Thymus (tissue), 11 donors: Measurements from ENCODE around the gene GNG7. TPM values are rescaled to one million over a fixed set of nuclear protein-coding genes. Genes with fewer than 3 reads are reported as not detected.
"Not testable (repeated sequence)": the region's sequence is repeated elsewhere in the genome, so short reads cannot be mapped to it uniquely, and the experiment has no call there.

Experiments used
- DNase-seq, 9 donors: peaks; one replicate each; pipeline ENCODE4 v3.0.0-alpha.2; 2013; ENCODE audit warnings: low spot score in 9 of 9, low read depth in 6 of 9, missing footprints in 1 of 9
- H3K27ac ChIP-seq, 2 donors: one replicate each; pipeline ENCODE4 v1.5.1; 2013; ENCODE audit warnings: control low read depth in 1 of 2, low read depth in 1 of 2, low read length in 1 of 2, mild to moderate bottlenecking in 1 of 2, moderate library complexity in 1 of 2
- H3K27me3 ChIP-seq, 2 donors: one replicate each; pipeline ENCODE4 v1.5.1; 2013; ENCODE audit warnings: low read length in 1 of 2; ENCODE audit not compliant: control insufficient read depth in 2 of 2, insufficient read depth in 1 of 2
- H3K36me3 ChIP-seq, 2 donors: one replicate each; pipeline ENCODE4 v1.5.1; 2013; ENCODE audit warnings: low read length in 1 of 2, mild to moderate bottlenecking in 1 of 2, moderate library complexity in 1 of 2; ENCODE audit not compliant: control insufficient read depth in 2 of 2, insufficient read depth in 2 of 2
- H3K4me1 ChIP-seq, 2 donors: one replicate each; pipeline ENCODE4 v1.5.1; 2013; ENCODE audit warnings: low read length in 2 of 2; ENCODE audit not compliant: control insufficient read depth in 2 of 2, insufficient read depth in 2 of 2
- H3K4me3 ChIP-seq, 2 donors: one replicate each; pipeline ENCODE4 v1.5.1; 2013; ENCODE audit warnings: low read length in 2 of 2, control low read depth in 1 of 2, mild to moderate bottlenecking in 1 of 2
- H3K9me3 ChIP-seq, 2 donors: one replicate each; pipeline ENCODE4 v1.5.1; 2013; ENCODE audit warnings: low read length in 1 of 2, mild to moderate bottlenecking in 1 of 2; ENCODE audit not compliant: control insufficient read depth in 2 of 2, insufficient read depth in 1 of 2
- WGBS: extraction: QIAGEN DNeasy Blood & Tissue Kit; methylation state at CpG from one replicate; pipeline ENCODE4 v1.1.7; 2013; 5-methylcytosine and 5-hydroxymethylcytosine counted together
- polyA plus RNA-seq: library from polyadenylated mRNA; stranded (reverse); fragments of 200-250 nt; gene quantifications from one replicate; pipeline ENCODE4 v1.2.3, GENCODE V29; 2013
- total RNA-seq: library from RNA; stranded (reverse); fragments of 120-200 nt; gene quantifications from one replicate; pipeline ENCODE4 v1.2.4, GENCODE V29; 2013
- donor health status: healthy.

The GNG7 gene
- total and polyA plus RNA-seq, 2 donors = 0.71 to 4.2 TPM

- Histone ChIP-seq H3K4me3 (peak overlapping the region; percentile 63 to 99), H3K9me3 (peaks cover 0 to 13% of the 10 kb centered on the region in 2 donors)
- WGBS = 25% methylated on average over 27 of the region's 27 CpGs
These were observed 225.3 kb downstream of the GNG7 start for GRCh38 chr19:2477141-2477710.

GRCh38 chr19:2476451-2477140 is 225.9 kb downstream of the GNG7 start:
- Histone ChIP-seq H3K4me3 (peak overlapping the region; percentile 63 to 99), H3K9me3 (peaks cover 0 to 8% of the 10 kb centered on the region in 2 donors), H3K27me3 (peaks cover 4 to 38% of the 10 kb centered on the region in 2 donors), H3K4me1 (peaks cover 19 to 49% of the 10 kb centered on the region in 2 donors), H3K27ac (peak overlapping the region; percentile 64 to 91), H3K36me3 (peaks cover 0 to 4% of the 10 kb centered on the region in 2 donors)
- peak in 4 of 9 donors; percentile 58 to 77 (median 61) for DNase-seq
- under 1% methylated on average over 42 of the region's 42 CpGs for WGBS

More at GRCh38 chr19:2477141-2477710, 225.3 kb downstream of the GNG7 start:
- peak overlapping the region; percentile 58 to 64 for H3K27ac ChIP-seq
- H3K4me1 ChIP-seq = peaks cover 19 to 49% of the 10 kb centered on the region in 2 donors
- H3K36me3 ChIP-seq = peaks cover 0 to 4% of the 10 kb centered on the region in 2 donors
- peaks cover 4 to 39% of the 10 kb centered on the region in 2 donors for H3K27me3 ChIP-seq
- DNase-seq = no peak

GRCh38 chr19:2475702-2476450 is 226.6 kb downstream of the GNG7 start, which contains the start of gene GADD45B:
GADD45B (plus strand) TSS chr19:2476127; CDS start chr19:2476359, 232 bp downstream.
- under 1% methylated on average over 70 of the region's 70 CpGs for whole genome bisulfite sequencing
- Histone ChIP-seq H3K36me3 (peaks cover 0 to 4% of the 10 kb centered on the region in 2 donors), H3K4me3 (peak within 1 kb of the TSS; percentile 63 to 99), H3K27ac (peak within 1 kb of the TSS; percentile 76 to 91), H3K4me1 (peaks cover 19 to 49% of the 10 kb centered on the region in 2 donors), H3K27me3 (peaks cover 4 to 34% of the 10 kb centered on the region in 2 donors), H3K9me3 (peaks cover 0 to 4% of the 10 kb centered on the region in 2 donors)
- DNase-seq = peak; percentile 94 to 99 (median 97)

- under 1% methylated on average over 45 of the region's 45 CpGs for WGBS
- H3K9me3 ChIP-seq = peaks cover 0 to 4% of the 10 kb centered on the region in 2 donors
- H3K4me3 ChIP-seq = peak overlapping the region; percentile 63 to 99
- peaks cover 4 to 31% of the 10 kb centered on the region in 2 donors for H3K27me3 ChIP-seq
- peak in 4 of 9 donors; percentile 58 to 78 (median 68) for DNase-seq
- peaks cover 0 to 4% of the 10 kb centered on the region in 2 donors for H3K36me3 ChIP-seq
- H3K27ac ChIP-seq = peak overlapping the region; percentile 76 to 82
- H3K4me1 ChIP-seq = peaks cover 19 to 49% of the 10 kb centered on the region in 2 donors
These were observed 227.3 kb downstream of the GNG7 start for GRCh38 chr19:2475018-2475701.

GRCh38 chr19:2474232-2475017 is 228.1 kb downstream of the GNG7 start:
- Histone ChIP-seq H3K36me3 (peaks cover 0 to 4% of the 10 kb centered on the region in 2 donors), H3K27me3 (peaks cover 0 to 24% of the 10 kb centered on the region in 2 donors), H3K9me3 (no peaks in the 10 kb centered on the region), H3K27ac (peak overlapping the region; percentile 76 to 82), H3K4me3 (peak overlapping the region; percentile 63 to 99), H3K4me1 (peaks cover 21 to 49% of the 10 kb centered on the region in 2 donors)
- 11% methylated on average over 60 of the region's 60 CpGs for WGBS
- peak in 7 of 9 donors; percentile 71 to 93 (median 87) for DNase-seq

GRCh38 chr19:2469915-2470200 is 232.6 kb downstream of the GNG7 start:
- H3K4me3 ChIP-seq = peak overlapping the region in 1 of 2 donors; percentile 36
- 90% methylated on average over 8 of the region's 8 CpGs for WGBS
- peak overlapping the region in 1 of 2 donors; percentile 76 for H3K27ac ChIP-seq
- H3K36me3 ChIP-seq, H3K27me3 ChIP-seq, DNase-seq, H3K9me3 ChIP-seq: not testable (repeated sequence)
- H3K4me1 ChIP-seq = peaks cover 10 to 24% of the 10 kb centered on the region in 2 donors

- DNase-seq = peak in 3 of 9 donors; percentile 53 to 79 (median 65)
- Histone ChIP-seq H3K4me1 (peaks cover 8 to 19% of the 10 kb centered on the region in 2 donors), H3K4me3 (peak overlapping the region in 1 of 2 donors; percentile 36), H3K27me3 (no peaks in the 10 kb centered on the region), H3K9me3 (no peaks in the 10 kb centered on the region), H3K36me3 (no peaks in the 10 kb centered on the region), H3K27ac (peak overlapping the region in 1 of 2 donors; percentile 76)
- WGBS = 41% methylated on average over 23 of the region's 23 CpGs
These were observed 233.2 kb downstream of the GNG7 start for GRCh38 chr19:2469102-2469914.
